HepG2 (cell line): Measurements from ENCODE around the gene SEC14L1. TPM values are rescaled to one million over a fixed set of nuclear protein-coding genes. Genes with fewer than 3 reads are reported as not detected.
A peak's percentile ranks its signal among the peaks of the same experiment; 100 is the strongest.

Source experiments
- ATAC-seq: fragments of 200-7000 bp; cut with Tn5 transposase; 3 replicates; pipeline ENCODE4 v1.9.1; 2020; ENCODE audit warnings: mild to moderate bottlenecking, moderate library complexity
- BruUV-seq: library from RNA; stranded (reverse); fragments of 400-500 nt; replicated peaks from 2 replicates; lab custom pipeline; 2021; lab: Mats Ljungman, UMichigan
- CTCF ChIA-PET: fragments of 300-600 bp; formaldehyde crosslinking; extraction: SDS; loops from one replicate; lab custom pipeline; 2021; ENCODE audit warnings: low total read pairs, inconsistent platforms, low intra/inter-chr PET ratio; lab: Yijun Ruan, JAX
- POLR2A ChIA-PET: fragments of 350-600 bp; sonication (Branson Sonifier 250); formaldehyde crosslinking; loops from one replicate; lab custom pipeline; 2020; ENCODE audit warnings: antibody characterized with exemption, inconsistent platforms; lab: Yijun Ruan, JAX
- DNase-seq: peaks from one replicate; pipeline ENCODE4 v3.0.0-alpha.2; 2015; ENCODE audit warnings: low spot score
- FAIRE-seq: peaks from 3 replicates; lab custom pipeline; 2011; peaks lifted over from hg19 to GRCh38; lab: Jason Lieb, UNC
- H2AFZ ChIP-seq: one replicate; pipeline ENCODE4 v1.6.1; 2011; ENCODE audit warnings: low read length, inconsistent platforms
- H3K27ac ChIP-seq: fragments of 300-600 bp; 3 replicates; pipeline ENCODE4 v1.8.0; 2011; ENCODE audit warnings: mixed run types, mild to moderate bottlenecking, mixed read lengths, low read length, inconsistent platforms; ENCODE audit not compliant: insufficient read depth; ENCODE audit errors: extremely low read length
- H3K27me3 ChIP-seq, 2 experiments: fragments of 200-600 bp in 1 of 2; 2 replicates in 1 of 2; 3 replicates in 1 of 2; pipeline versions ENCODE4 v1.6.0 to v1.8.0; 2011; ENCODE audit warnings: low read length in 2 of 2, mild to moderate bottlenecking in 2 of 2, moderate library complexity in 2 of 2, inconsistent platforms in 1 of 2; ENCODE audit not compliant: insufficient read depth in 2 of 2, control insufficient read depth in 1 of 2
- H3K36me3 ChIP-seq, 2 experiments: fragments of 200-600 bp in 1 of 2; replicated peaks in 1 of 2; 2 replicates in 1 of 2; 3 replicates in 1 of 2; pipeline versions ENCODE4 v1.5.1 to v1.8.0; 2011; ENCODE audit warnings: low read length in 2 of 2, inconsistent platforms in 1 of 2; ENCODE audit not compliant: insufficient read depth in 2 of 2, control insufficient read depth in 1 of 2
- H3K4me1 ChIP-seq: 2 replicates; pipeline ENCODE4 v1.5.1; 2012; ENCODE audit warnings: low read length, inconsistent platforms; ENCODE audit not compliant: insufficient read depth
- H3K4me2 ChIP-seq: 2 replicates; pipeline ENCODE4 v1.6.0; 2011; ENCODE audit warnings: low read depth, low read length, inconsistent platforms
- H3K4me3 ChIP-seq, 3 experiments: fragments of 200-600 bp in 1 of 3; sonication (generic), shearing (Covaris generic) in 1 of 3; replicated peaks in 1 of 3; 2 replicates each; pipeline ENCODE4 v1.5.1; 2011 to 2016; ENCODE audit warnings: low read length in 3 of 3, inconsistent platforms in 2 of 3, low read depth in 2 of 3, mild to moderate bottlenecking in 2 of 3, control low read depth in 1 of 3, mixed read lengths in 1 of 3; ENCODE audit not compliant: insufficient read depth in 1 of 3
- H3K79me2 ChIP-seq: one replicate; pipeline ENCODE4 v1.6.1; 2011; ENCODE audit warnings: low read length, inconsistent platforms; ENCODE audit not compliant: insufficient read depth
- H3K9ac ChIP-seq: 2 replicates; pipeline ENCODE4 v1.6.0; 2011; ENCODE audit warnings: mild to moderate bottlenecking, low read depth, low read length, inconsistent platforms; ENCODE audit not compliant: insufficient read depth
- H3K9me3 ChIP-seq: 2 replicates; pipeline ENCODE4 v1.5.1; 2012; ENCODE audit warnings: mild to moderate bottlenecking, low read length
- H4K20me1 ChIP-seq: 2 replicates; pipeline ENCODE4 v1.6.0; 2011; ENCODE audit warnings: inconsistent platforms, mild to moderate bottlenecking, low read length, moderate library complexity; ENCODE audit not compliant: insufficient read depth
- ARNT2 ChIP-seq: sonication (generic); formaldehyde crosslinking; IDR thresholded peaks from 2 replicates; pipeline ENCODE4 v1.8.0; 2022; ENCODE audit warnings: mild to moderate bottlenecking, low read depth, missing genetic modification reagents, moderate library complexity
- ATF3 ChIP-seq: sonication (generic); formaldehyde crosslinking; IDR thresholded peaks from 2 replicates; pipeline ENCODE4 v1.4.0; 2020; ENCODE audit warnings: missing genetic modification reagents
- BRD4 ChIP-seq: sonication (generic); formaldehyde crosslinking; IDR thresholded peaks from 2 replicates; pipeline ENCODE4 v1.4.0; 2020; ENCODE audit warnings: missing genetic modification reagents
- CAMTA2 ChIP-seq: sonication (generic); formaldehyde crosslinking; IDR thresholded peaks from 2 replicates; pipeline ENCODE4 v1.4.0; 2020; ENCODE audit warnings: mild to moderate bottlenecking, missing genetic modification reagents, borderline replicate concordance
- CC2D1A ChIP-seq: sonication (generic); formaldehyde crosslinking; IDR thresholded peaks from 2 replicates; pipeline ENCODE4 v1.8.1; 2023; ENCODE audit warnings: mild to moderate bottlenecking, missing genetic modification reagents
- GABPB1 ChIP-seq: IDR thresholded peaks from 2 replicates; pipeline ENCODE4 v1.6.1; 2016; ENCODE audit warnings: mild to moderate bottlenecking, missing genetic modification reagents, moderate library complexity, missing compliant biosample characterization
- HCFC1 ChIP-seq: fragments of 150-350 bp; IDR thresholded peaks from 2 replicates; pipeline ENCODE4 v1.6.1; 2014; ENCODE audit warnings: low read depth, low read length
- KAT2B ChIP-seq: fragments of 150-350 bp; IDR thresholded peaks from 2 replicates; pipeline ENCODE4 v1.6.1; 2014; ENCODE audit warnings: low read depth, low read length, borderline replicate concordance
- TRAFD1 ChIP-seq: sonication (generic); formaldehyde crosslinking; IDR thresholded peaks from 2 replicates; pipeline ENCODE4 v1.5.1; 2020; ENCODE audit warnings: missing genetic modification reagents, mild to moderate bottlenecking, borderline replicate concordance
- ZFY ChIP-seq: sonication (generic); formaldehyde crosslinking; IDR thresholded peaks from 2 replicates; pipeline ENCODE4 v1.4.0; 2020; ENCODE audit warnings: missing genetic modification reagents
- ZMAT3 ChIP-seq: sonication (generic); formaldehyde crosslinking; conservative IDR thresholded peaks from 2 replicates; pipeline ENCODE4 v1.7.0; 2021; ENCODE audit warnings: missing genetic modification reagents
- ZNF121 ChIP-seq: sonication (generic); formaldehyde crosslinking; IDR thresholded peaks from 2 replicates; pipeline ENCODE4 v1.5.0; 2020; ENCODE audit warnings: mild to moderate bottlenecking, missing genetic modification reagents
- ZNF350 ChIP-seq: sonication (generic); formaldehyde crosslinking; IDR thresholded peaks from 2 replicates; pipeline ENCODE4 v1.4.0; 2020; ENCODE audit warnings: mild to moderate bottlenecking, low read depth, missing genetic modification reagents, borderline replicate concordance
- ZNF354B ChIP-seq: sonication (generic); formaldehyde crosslinking; IDR thresholded peaks from 2 replicates; pipeline ENCODE4 v1.8.0; 2022; ENCODE audit warnings: mild to moderate bottlenecking, missing genetic modification reagents
- ZNF552 ChIP-seq: sonication (generic); formaldehyde crosslinking; IDR thresholded peaks from 2 replicates; pipeline ENCODE4 v1.9.0; 2022; ENCODE audit warnings: missing genetic modification reagents, mild to moderate bottlenecking, borderline replicate concordance
- ZNF710 ChIP-seq: sonication (generic); formaldehyde crosslinking; IDR thresholded peaks from 2 replicates; pipeline ENCODE4 v1.5.0; 2020; ENCODE audit warnings: mild to moderate bottlenecking, missing genetic modification reagents, borderline replicate concordance
- ZNF788 ChIP-seq: sonication (generic); formaldehyde crosslinking; IDR thresholded peaks from 2 replicates; pipeline ENCODE4 v1.5.0; 2020; ENCODE audit warnings: mild to moderate bottlenecking, missing genetic modification reagents, borderline replicate concordance
- WGBS: methylation state at CpG from one replicate; pipeline ENCODE4 v1.1.6; 2017; ENCODE audit warnings: low lambda C conversion rate; 5-methylcytosine and 5-hydroxymethylcytosine counted together
- in situ Hi-C: cut with HindIII; loops from 2 replicates; pipeline ENCODE4 v1.10.0; 2017; ENCODE audit warnings: low pct_unique_long_range_greater_than_20kb; ENCODE audit not compliant: extremely low pct_ligation_motif_present
- intact Hi-C: fragments of 100-400 bp; cut with micrococcal nuclease; formaldehyde crosslinking; loops from one replicate; pipeline ENCODE4 v1.10.0; 2022; ENCODE audit not compliant: unreplicated experiment
- polyA plus RNA-seq, 8 experiments: library from polyadenylated mRNA; depleted of rRNA in 3 of 8; stranded (reverse) in 7 of 8; unstranded in 1 of 8; fragments of >200 nt; fragmentation: Illumina TruSeq in 4 of 8; extraction: Trizol in 4 of 8; gene quantifications; 2 replicates each; pipeline versions ENCODE4 v1.2.1 to v1.2.3, GENCODE V29; 2011 to 2016; ENCODE audit warnings: low read depth in 4 of 8, missing spikeins in 1 of 8, mixed read lengths in 1 of 8; ENCODE audit not compliant: insufficient read depth in 1 of 8
- total RNA-seq, 5 experiments: library from RNA; depleted of rRNA; stranded (reverse); fragments of >200 nt; fragmentation: Illumina TruSeq; extraction: Trizol; gene quantifications; 2 replicates each; pipeline ENCODE4 v1.2.3, GENCODE V29; 2016; ENCODE audit warnings: low read depth in 1 of 5
- TF ChIP-seq, protein P1 (sequence below): sonication (generic); formaldehyde crosslinking; conservative IDR thresholded peaks from 2 replicates; pipeline ENCODE4 v1.4.0; 2020; ENCODE audit warnings: missing genetic modification reagents

SEC14L1 gene
- total and polyA plus RNA-seq, 2 of the 13 experiments (the other 11 are each of a cell fraction or from before 2014, with no cell fraction given), result 26.3 to 43.9 TPM

DNA sequence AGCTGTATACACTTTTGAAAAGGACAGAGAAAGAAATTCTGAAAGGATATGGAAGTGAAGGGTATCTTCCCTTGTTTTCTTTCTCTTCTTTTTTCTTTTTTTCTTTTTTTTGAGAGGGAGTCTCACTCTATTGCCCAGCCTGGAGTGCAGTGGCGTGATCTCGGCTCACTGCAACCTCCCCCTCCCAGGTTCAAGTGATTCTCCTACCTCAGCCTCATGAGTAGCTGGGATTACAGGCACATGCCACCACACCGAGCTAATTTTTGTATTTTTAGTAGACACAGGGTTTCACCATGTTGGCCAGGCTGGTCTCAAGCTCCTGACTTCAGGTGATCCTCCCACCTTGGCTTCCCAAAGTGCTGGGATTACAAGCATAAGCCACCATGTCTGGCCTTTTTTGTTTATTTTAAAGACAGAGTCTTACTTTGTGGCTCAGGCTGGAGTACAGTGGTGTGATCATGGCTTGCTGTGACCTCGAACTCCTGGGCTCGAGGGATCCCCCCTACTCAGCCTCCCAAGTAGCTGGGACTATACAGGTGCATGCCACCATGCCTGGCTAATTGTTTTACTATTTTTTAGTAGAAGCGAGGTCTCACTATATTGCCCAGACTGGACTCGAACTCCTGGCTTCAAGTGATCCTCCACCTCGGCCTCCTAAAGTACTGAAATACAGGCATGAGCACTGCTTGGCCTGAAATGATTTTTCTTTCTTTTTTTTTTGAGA, 38.2 kb upstream of the SEC14L1 start (continued):
- TF ChIP-seq ZMAT3, result 0 out of 2 replicates have a peak, but pooled peaks have one; percentile 8
- TF ChIP-seq TRAFD1 (CRISPR knock-in tag), result 0 out of 2 replicates have a peak, but pooled peaks have one; percentile 67
- 0 out of 2 replicates have a peak, but pooled peaks have one; percentile 54 for TF ChIP-seq ARNT2 (CRISPR knock-in tag)
- peak; percentile 55; the same call in 1 of the 2 replicates for TF ChIP-seq ZNF354B (CRISPR knock-in tag)
- TF ChIP-seq GABPB1, result 0 out of 2 replicates have a peak, but pooled peaks have one; percentile 10
- 0 out of 2 replicates have a peak, but pooled peaks have one; percentile 63 for TF ChIP-seq CC2D1A (CRISPR knock-in tag)
- TF ChIP-seq ZNF121 (CRISPR knock-in tag), result peak; percentile 92
- 0 out of 2 replicates have a peak, but pooled peaks have one; percentile 54 for TF ChIP-seq BRD4 (CRISPR knock-in tag)
- 0 out of 2 replicates have a peak, but pooled peaks have one; percentile 31 for TF ChIP-seq ZNF552 (CRISPR knock-in tag)

- H2AFZ ChIP-seq, result no peak overlapping the region
- in situ Hi-C loops, result no loop called here
- peaks cover 86% of the 10 kb centered on the region for H3K4me1 ChIP-seq
- POLR2A ChIA-PET, result no interaction called here
- no peak for FAIRE-seq
- no peak overlapping the region for H3K9ac ChIP-seq
- no peak for TF ChIP-seq ZFY (CRISPR knock-in tag)
- TF ChIP-seq, protein P1, sequence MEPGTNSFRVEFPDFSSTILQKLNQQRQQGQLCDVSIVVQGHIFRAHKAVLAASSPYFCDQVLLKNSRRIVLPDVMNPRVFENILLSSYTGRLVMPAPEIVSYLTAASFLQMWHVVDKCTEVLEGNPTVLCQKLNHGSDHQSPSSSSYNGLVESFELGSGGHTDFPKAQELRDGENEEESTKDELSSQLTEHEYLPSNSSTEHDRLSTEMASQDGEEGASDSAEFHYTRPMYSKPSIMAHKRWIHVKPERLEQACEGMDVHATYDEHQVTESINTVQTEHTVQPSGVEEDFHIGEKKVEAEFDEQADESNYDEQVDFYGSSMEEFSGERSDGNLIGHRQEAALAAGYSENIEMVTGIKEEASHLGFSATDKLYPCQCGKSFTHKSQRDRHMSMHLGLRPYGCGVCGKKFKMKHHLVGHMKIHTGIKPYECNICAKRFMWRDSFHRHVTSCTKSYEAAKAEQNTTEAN (CRISPR knock-in tag), result no peak
- no peak for TF ChIP-seq KAT2B
- TF ChIP-seq ATF3 (CRISPR knock-in tag), result no peak
- no peak for TF ChIP-seq HCFC1
- TF ChIP-seq ZNF350 (CRISPR knock-in tag), result no peak
- no peak for TF ChIP-seq ZNF710 (CRISPR knock-in tag)
- TF ChIP-seq ZNF788 (CRISPR knock-in tag), result no peak
- no peak for TF ChIP-seq CAMTA2 (CRISPR knock-in tag)
- TF ChIP-seq, all 625 proteins: peak for 0
- CTCF ChIA-PET, result no interaction called here
- H4K20me1 ChIP-seq, result no peaks in the 10 kb centered on the region
- no peaks in the 10 kb centered on the region for H3K79me2 ChIP-seq
- H3K27ac ChIP-seq, result peak overlapping the region; percentile 12
- H3K9me3 ChIP-seq, result no peaks in the 10 kb centered on the region
- intact Hi-C loops, result no loop called here
- no peak for ATAC-seq
- BruUV-seq, result no TSS peak
- no peaks in the 10 kb centered on the region for H3K27me3 ChIP-seq
- no peak overlapping the region for H3K4me3 ChIP-seq
- no peaks in the 10 kb centered on the region for H3K36me3 ChIP-seq
- WGBS, result 90% methylated on average over 3 of the region's 3 CpGs
- no peak overlapping the region for H3K4me2 ChIP-seq
- no peak for DNase-seq
These were observed 35.1 kb upstream of the SEC14L1 start for GRCh38 chr17:77105706-77106105.
